ENCODE data around the gene FHAD1. TPM values are rescaled to one million over a fixed set of nuclear protein-coding genes. Genes with fewer than 3 reads are reported as not detected.

The FHAD1 gene
- total and polyA plus RNA-seq, 2 of the 13 experiments (the other 11 are each of a cell fraction or from before 2014, with no cell fraction given): not detected

GRCh38 chr1:15272009-15272781, 25.2 kb downstream of the FHAD1 start (continued):
- TF ChIP-seq ZNF616 (CRISPR knock-in tag; IDR thresholded peaks at IDR 0.05; ENCODE audit: low read depth) (no peak), ZBTB37 (CRISPR knock-in tag; IDR thresholded peaks at IDR 0.05) (no peak), CBX2 (IDR thresholded peaks at IDR 0.05; ENCODE audit: low read depth, low read length) (no peak), CBX2 (CRISPR knock-in tag; IDR thresholded peaks at IDR 0.05; ENCODE audit: low read depth) (no peak), GFI1 (CRISPR knock-in tag; IDR thresholded peaks at IDR 0.05; ENCODE audit: borderline replicate concordance) (peak; percentile 20; the same call in 1 of the 2 replicates), ZNF160 (CRISPR knock-in tag; IDR thresholded peaks at IDR 0.05) (no peak), TRAFD1 (CRISPR knock-in tag; IDR thresholded peaks at IDR 0.05; ENCODE audit: borderline replicate concordance) (no peak), POLR2G (IDR thresholded peaks at IDR 0.05; ENCODE audit: low read depth, low read length) (no peak), PRDM15 (CRISPR knock-in tag; IDR thresholded peaks at IDR 0.05) (peak; percentile 86), YEATS4 (CRISPR knock-in tag; IDR thresholded peaks at IDR 0.05; ENCODE audit: borderline replicate concordance) (no peak), NFATC3 (CRISPR knock-in tag; IDR thresholded peaks at IDR 0.05) (peak; percentile 39; the same call in 1 of the 2 replicates), ZNF317 (CRISPR knock-in tag; IDR thresholded peaks at IDR 0.05) (peak; percentile 66; the same call in 1 of the 2 replicates), CEBPB (IDR thresholded peaks at IDR 0.05; ENCODE audit: borderline replicate concordance, low read depth, low read length) (no peak), ZBTB7B (CRISPR knock-in tag; IDR thresholded peaks at IDR 0.05) (0 out of 2 replicates have a peak, but pooled peaks have one; percentile 34), NFKB2 (CRISPR knock-in tag; IDR thresholded peaks at IDR 0.05; ENCODE audit: borderline replicate concordance) (peak; percentile 70; the same call in 1 of the 2 replicates)

Data from HepG2 (cell line).